H1 (cell line): ENCODE measurements around the gene PSD2. TPM values are rescaled to one million over a fixed set of nuclear protein-coding genes. Genes with fewer than 3 reads are reported as not detected.

Experiments used
- CHD2 ChIP-seq: IDR thresholded peaks from 2 replicates; pipeline ENCODE4 v1.6.1; 2012; ENCODE audit warnings: low read length, improper control_type of control experiment
- EZH2 ChIP-seq: fragments of 200-600 bp; sonication (generic); IDR thresholded peaks from 2 replicates; pipeline ENCODE4 v1.7.1; 2012; ENCODE audit warnings: low read depth, mild to moderate bottlenecking, moderate library complexity, low read length, inconsistent platforms; ENCODE audit not compliant: severe bottlenecking
- TBP ChIP-seq: IDR thresholded peaks from 2 replicates; pipeline ENCODE4 v1.6.1; 2011; ENCODE audit warnings: low read depth, low read length, improper control_type of control experiment
- polyA plus RNA-seq, 7 experiments: library from polyadenylated mRNA; depleted of rRNA in 3 of 7; stranded (reverse) in 5 of 7; unstranded in 2 of 7; fragments of >200 nt in 5 of 7; fragments of 200-250 nt in 2 of 7; gene quantifications; 1 replicate in 5 of 7; 2 replicates in 1 of 7; 4 replicates in 1 of 7; pipeline versions ENCODE4 v1.2.1 to v1.2.3, GENCODE V29; 2011 to 2013; ENCODE audit warnings: missing spikeins in 2 of 7, mixed read lengths in 2 of 7
- total RNA-seq: library from RNA; stranded (reverse); fragmentation: NEBNext Ultra II Directional; extraction: Animal tissue kit (Norgen Biotek cat#: 25700); gene quantifications from 2 replicates; pipeline ENCODE4 v1.2.1, GENCODE V29; 2021

Gene PSD2
- total and polyA plus RNA-seq, 2 of the 8 experiments (the other 6 are each of a cell fraction or from before 2014, with no cell fraction given), result 0.06 to 0.14 TPM

- TF ChIP-seq TBP (no peak), CHD2 (no peak), EZH2 (no peak)
Measured at GRCh38 chr5:139850423-139851016, 54.9 kb downstream of the PSD2 start (continued).
